GM12878 (cell line): ENCODE measurements around the gene ANO3. TPM values are rescaled to one million over a fixed set of nuclear protein-coding genes. Genes with fewer than 3 reads are reported as not detected.

ENCODE experiments used
- ATAC-seq: fragments of 200-7000 bp; cut with Tn5 transposase; 3 replicates; pipeline ENCODE4 v1.9.1; 2020; ENCODE audit warnings: mild to moderate bottlenecking, moderate library complexity
- BruUV-seq: library from RNA; stranded (reverse); fragments of 400-500 nt; replicated peaks from 2 replicates; lab custom pipeline; 2021; lab: Mats Ljungman, UMichigan
- CTCF ChIA-PET: fragments of 300-600 bp; sonication (Branson Sonifier 250); formaldehyde crosslinking; extraction: SDS; loops from one replicate; lab custom pipeline; 2021; ENCODE audit warnings: inconsistent platforms; lab: Yijun Ruan, JAX
- POLR2A ChIA-PET: fragments of 350-600 bp; formaldehyde crosslinking; extraction: SDS; loops from one replicate; lab custom pipeline; 2021; ENCODE audit warnings: inconsistent platforms; lab: Charles Lee
- RAD21 ChIA-PET: fragments of 300-600 bp; sonication (Branson Sonifier 250); formaldehyde crosslinking; loops from one replicate; lab custom pipeline; 2023; ENCODE audit warnings: antibody characterized with exemption; ENCODE audit not compliant: unreplicated experiment; lab: Charles Lee
- SMC1A ChIA-PET: fragments of 300-600 bp; sonication (Branson Sonifier 250); formaldehyde crosslinking; loops from one replicate; lab custom pipeline; 2023; ENCODE audit not compliant: unreplicated experiment, uncharacterized antibody; lab: Charles Lee
- DNase-seq: peaks from one replicate; pipeline ENCODE4 v3.0.0-alpha.2; 2011; ENCODE audit warnings: low read depth, low spot score
- FAIRE-seq: peaks from 3 replicates; lab custom pipeline; 2011; peaks lifted over from hg19 to GRCh38; lab: Jason Lieb, UNC
- H2AFZ ChIP-seq: 2 replicates; pipeline ENCODE4 v1.6.0; 2011; ENCODE audit warnings: low read depth, low read length, control low read depth; ENCODE audit not compliant: control insufficient read depth
- H3K27ac ChIP-seq: 2 replicates; pipeline ENCODE4 v1.5.1; 2011; ENCODE audit warnings: control low read depth; ENCODE audit not compliant: control insufficient read depth, insufficient read depth
- H3K27me3 ChIP-seq, 2 experiments: replicated peaks in 1 of 2; 2 replicates each; pipeline versions ENCODE4 v1.6.0 to v1.6.1; 2011; ENCODE audit warnings: low read length in 1 of 2; ENCODE audit not compliant: control insufficient read depth in 2 of 2, insufficient read depth in 2 of 2
- H3K36me3 ChIP-seq, 2 experiments: 2 replicates each; pipeline ENCODE4 v1.5.1; 2011; ENCODE audit warnings: low read length in 1 of 2; ENCODE audit not compliant: control insufficient read depth in 2 of 2, insufficient read depth in 2 of 2
- H3K4me1 ChIP-seq: 2 replicates; pipeline ENCODE4 v1.6.1; 2011; ENCODE audit warnings: mild to moderate bottlenecking, low read length, moderate library complexity, mixed read lengths; ENCODE audit not compliant: control insufficient read depth, insufficient read depth
- H3K4me2 ChIP-seq: 2 replicates; pipeline ENCODE4 v1.6.0; 2011; ENCODE audit warnings: control low read depth; ENCODE audit not compliant: control insufficient read depth, insufficient read depth
- H3K4me3 ChIP-seq: fragments of 200-600 bp; sonication (generic); 2 replicates; pipeline ENCODE4 v1.5.1; 2016
- H3K79me2 ChIP-seq: 2 replicates; pipeline ENCODE4 v1.6.0; 2011; ENCODE audit warnings: low read length; ENCODE audit not compliant: control insufficient read depth, insufficient read depth
- H3K9ac ChIP-seq: 2 replicates; pipeline ENCODE4 v1.8.0; 2011; ENCODE audit warnings: low read length, control low read depth, mixed read lengths; ENCODE audit not compliant: control insufficient read depth, insufficient read depth
- H3K9me3 ChIP-seq: replicated peaks from 3 replicates; pipeline ENCODE4 v1.5.1; 2011; ENCODE audit warnings: mild to moderate bottlenecking, low read length; ENCODE audit not compliant: control insufficient read depth, insufficient read depth
- H4K20me1 ChIP-seq: 2 replicates; pipeline ENCODE4 v1.6.0; 2011; ENCODE audit not compliant: control insufficient read depth, insufficient read depth
- CTCF ChIP-seq, 3 experiments: IDR thresholded peaks in 2 of 3; conservative IDR thresholded peaks in 1 of 3; 2 replicates each; pipeline ENCODE4 v1.5.1; 2011; ENCODE audit warnings: low read depth in 3 of 3, low read length in 3 of 3, mild to moderate bottlenecking in 3 of 3, control low read depth in 2 of 3, moderate library complexity in 2 of 3, inconsistent platforms in 1 of 3, mixed read lengths in 1 of 3; ENCODE audit not compliant: control insufficient read depth in 2 of 3, insufficient read depth in 1 of 3; ENCODE audit errors: extremely low read depth in 1 of 3
- EP300 ChIP-seq, 2 experiments: fragments of 150-350 bp in 1 of 2; IDR thresholded peaks; 2 replicates each; pipeline ENCODE4 v1.6.1; 2011 to 2012; ENCODE audit warnings: low read depth in 2 of 2, low read length in 2 of 2, borderline replicate concordance in 1 of 2, improper control_type of control experiment in 1 of 2, inconsistent platforms in 1 of 2; ENCODE audit not compliant: control insufficient read depth in 1 of 2
- NR2F1 ChIP-seq: fragments of 450-650 bp; conservative IDR thresholded peaks from 2 replicates; pipeline ENCODE4 v1.6.1; 2017; ENCODE audit warnings: mild to moderate bottlenecking
- RAD21 ChIP-seq: IDR thresholded peaks from 2 replicates; pipeline ENCODE4 v1.6.1; 2011; ENCODE audit warnings: mild to moderate bottlenecking, low read depth, low read length, moderate library complexity; ENCODE audit not compliant: insufficient read depth
- SMC3 ChIP-seq: IDR thresholded peaks from 2 replicates; pipeline ENCODE4 v1.6.1; 2011; ENCODE audit warnings: low read length, improper control_type of control experiment, borderline replicate concordance
- ZNF592 ChIP-seq: fragments of 450-650 bp; IDR thresholded peaks from 2 replicates; pipeline ENCODE4 v1.6.1; 2017; ENCODE audit warnings: mild to moderate bottlenecking, moderate library complexity
- WGBS: methylation state at CpG from one replicate; pipeline ENCODE4 v1.1.6; 2016; ENCODE audit warnings: low lambda C conversion rate; ENCODE audit not compliant: insufficient replicate concordance, insufficient coverage; ENCODE audit errors: missing lambda C conversion rate; 5-methylcytosine and 5-hydroxymethylcytosine counted together
- in situ Hi-C: fragments of 300-500 bp; cut with MboI; formaldehyde crosslinking; loops from 9 replicates; pipeline ENCODE4 v1.14.3; 2018; ENCODE audit warnings: mixed read lengths
- intact Hi-C: fragments of 100-400 bp; cut with micrococcal nuclease; formaldehyde crosslinking; loops from one replicate; pipeline ENCODE4 v1.14.2; 2022; ENCODE audit not compliant: unreplicated experiment
- polyA plus RNA-seq, 11 experiments: library from polyadenylated mRNA; depleted of rRNA in 4 of 11; unstranded in 6 of 11; stranded (reverse) in 5 of 11; fragments of >200 nt; fragmentation: Nextera tagmentation in 4 of 11; fragmentation: Illumina TruSeq in 1 of 11; extraction: Ambion mirVana in 4 of 11; extraction: Trizol in 1 of 11; gene quantifications; 1 replicate in 1 of 11; 2 replicates in 10 of 11; pipeline versions ENCODE4 v1.2.1 to v1.2.3, GENCODE V29; 2011 to 2016; ENCODE audit warnings: inconsistent platforms in 2 of 11, missing spikeins in 2 of 11, low read depth in 1 of 11
- total RNA-seq, 4 experiments: library from RNA; depleted of rRNA in 3 of 4; stranded (reverse); fragments of >200 nt in 3 of 4; fragmentation: Illumina TruSeq in 1 of 4; extraction: Trizol in 1 of 4; gene quantifications; 2 replicates each; pipeline versions ENCODE4 v1.2.1 to v1.2.3, GENCODE V29; 2013 to 2021

The ANO3 gene
- total and polyA plus RNA-seq, 10 of the 15 experiments (the other 5 are each of a cell fraction or from before 2014, with no cell fraction given), result 0.13 to 5.9 (median 0.44) TPM

- ATAC-seq (peak; percentile 55), DNase-seq (no peak), FAIRE-seq (no peak)
- TF ChIP-seq EP300 (IDR thresholded peaks at IDR 0.05; ENCODE audit: borderline replicate concordance in 1 of 2, control insufficient read depth in 1 of 2, low read depth in 2 of 2, low read length in 2 of 2) (no peak), ZNF592 (0 out of 2 replicates have a peak, but pooled peaks have one; percentile 14), NR2F1 (no peak), RAD21 (peak; percentile 49; the same call in 1 of the 2 replicates), CTCF (IDR thresholded peaks at IDR 0.05 in 2 of 3, conservative IDR thresholded peaks at IDR 0.05 in 1 of 3; ENCODE audit: control insufficient read depth in 2 of 3, extremely low read depth in 1 of 3, insufficient read depth in 1 of 3, low read depth in 3 of 3, low read length in 3 of 3) (peak in 2 of 3 experiments; percentile 19 to 35; a peak in 3 of 6 replicates), SMC3 (peak; percentile 34; the same call in 1 of the 2 replicates)
- WGBS, result 36% methylated on average over 1 of the region's 1 CpG
- RAD21 ChIA-PET, result interaction anchor here (0.7 to 2.2 kb wide), 21 partner anchors 8 to 265 kb away, joined by 3 to 10 read pairs (median 4); partner anchors contain the start of gene MUC15
- POLR2A ChIA-PET, result interaction anchor here (1.3 kb wide), 1 partner anchor 20 kb away, joined by 3 read pairs; no protein-coding TSS in a partner anchor
- in situ Hi-C loops, result loop anchor here (10.0 kb wide), 1 partner anchor 256 kb away; no protein-coding TSS in a partner anchor
- Histone ChIP-seq H3K4me3 (no peak overlapping the region), H3K36me3 (no peaks in the 10 kb centered on the region), H3K4me2 (no peak overlapping the region), H3K9ac (no peak overlapping the region), H2AFZ (no peak overlapping the region), H3K4me1 (no peaks in the 10 kb centered on the region), H4K20me1 (no peaks in the 10 kb centered on the region), H3K27ac (no peak overlapping the region), H3K79me2 (no peaks in the 10 kb centered on the region), H3K9me3 (no peaks in the 10 kb centered on the region), H3K27me3 (no peaks in the 10 kb centered on the region)
- intact Hi-C loops, result loop anchor here (1.0 to 10.0 kb wide), 5 partner anchors 72 to 254 kb away; partner anchors contain the start of gene ANO3
- CTCF ChIA-PET, result interaction anchor here (0.7 to 3.6 kb wide), 30 partner anchors 9 to 945 kb away, joined by 3 to 40 read pairs (median 4); partner anchors contain the start of genes ANO3 and MUC15
- SMC1A ChIA-PET, result interaction anchor here (0.7 to 2.2 kb wide), 25 partner anchors 8 to 257 kb away, joined by 3 to 27 read pairs (median 4); partner anchors contain the start of gene MUC15
- BruUV-seq, result no TSS peak
Observed at GRCh38 chr11:26551186-26551801, 219.4 kb downstream of the ANO3 start.
